ENCODE data around the gene SARM1. TPM values are rescaled to one million over a fixed set of nuclear protein-coding genes. Genes with fewer than 3 reads are reported as not detected.

Gene SARM1
- total RNA-seq, 4 donors from 2014 or later, result 10.3 to 20.2 (median 16.3) TPM

- 88 to 93% methylated on average over 17 to 20 of the region's 21 CpGs for WGBS, 2 donors
- no peak for TF ChIP-seq CTCF (IDR thresholded peaks at IDR 0.05)
- no peak for TF ChIP-seq POLR2A (IDR thresholded peaks at IDR 0.05)
- Histone ChIP-seq H3K4me1 (peaks cover 12 to 22% of the 10 kb centered on the region in 2 donors), H3K27me3 (no peaks in the 10 kb centered on the region), H3K27ac (no peak overlapping the region), H3K9me3 (no peaks in the 10 kb centered on the region), H3K4me3 (replicated peaks in 1 of 3) (no peak overlapping the region), H3K36me3 (peaks cover 6 to 8% of the 10 kb centered on the region in 2 donors)
- intact Hi-C loops (cut with DNase I), result no loop called here
- DNase-seq, result no peak
Observed at GRCh38 chr17:28367641-28368305, 3.7 kb upstream of the SARM1 start.

- H3K9me3 ChIP-seq, result no peaks in the 10 kb centered on the region
- WGBS, 2 donors, result 80 to 81% methylated on average over 5 of the region's 5 CpGs
- peaks cover 15 to 25% of the 10 kb centered on the region in 2 donors for H3K4me1 ChIP-seq
- H3K27me3 ChIP-seq, result no peaks in the 10 kb centered on the region
- TF ChIP-seq CTCF (IDR thresholded peaks at IDR 0.05), result no peak
- TF ChIP-seq POLR2A (IDR thresholded peaks at IDR 0.05), result no peak
- H3K4me3 ChIP-seq (replicated peaks in 1 of 3), result no peak overlapping the region
- H3K36me3 ChIP-seq, result peaks cover 0 to 2% of the 10 kb centered on the region in 2 donors
- no peak for DNase-seq
- no peak overlapping the region for H3K27ac ChIP-seq
- intact Hi-C loops (cut with DNase I), result no loop called here
Observed at GRCh38 chr17:28368306-28368831, 3.1 kb upstream of the SARM1 start.

GRCh38 chr17:28368915-28369683 lies 2.4 kb upstream of the SARM1 start:
- H3K27me3 ChIP-seq, result no peaks in the 10 kb centered on the region
- TF ChIP-seq POLR2A (IDR thresholded peaks at IDR 0.05) (no peak), CTCF (IDR thresholded peaks at IDR 0.05) (no peak)
- WGBS, 2 donors, result 90 to 91% methylated on average over 17 of the region's 23 CpGs
- intact Hi-C loops (cut with DNase I), result no loop called here
- H3K27ac ChIP-seq, result no peak overlapping the region
- no peaks in the 10 kb centered on the region for H3K9me3 ChIP-seq
- no peak overlapping the region for H3K4me3 ChIP-seq (replicated peaks in 1 of 3)
- DNase-seq, result no peak
- no peaks in the 10 kb centered on the region for H3K36me3 ChIP-seq
- H3K4me1 ChIP-seq, result peaks cover 15 to 25% of the 10 kb centered on the region in 2 donors

- H3K27me3 ChIP-seq, result no peaks in the 10 kb centered on the region
- peaks cover 15 to 25% of the 10 kb centered on the region in 2 donors for H3K4me1 ChIP-seq
- no peaks in the 10 kb centered on the region for H3K9me3 ChIP-seq
- no peak for TF ChIP-seq POLR2A (IDR thresholded peaks at IDR 0.05)
- no peak for TF ChIP-seq CTCF (IDR thresholded peaks at IDR 0.05)
- H3K36me3 ChIP-seq, result no peaks in the 10 kb centered on the region
- no peak overlapping the region for H3K27ac ChIP-seq
- no peak for DNase-seq
- no peak overlapping the region for H3K4me3 ChIP-seq (replicated peaks in 1 of 3)
- 74% methylated on average over 6 of the region's 10 CpGs; no CpG with 5 or more reads in 1 of the 2 donors for WGBS, 2 donors
- intact Hi-C loops (cut with DNase I), result no loop called here
Observed at GRCh38 chr17:28369684-28370034, 1.8 kb upstream of the SARM1 start.

All from thyroid gland (tissue), 4 donors.